C1 segment of cervical spinal cord (tissue), 14 donors: ENCODE results near the gene GTF2H1.
"Not testable (repeated sequence)": the region's sequence is repeated elsewhere in the genome, so short reads cannot be mapped to it uniquely, and the experiment has no call there.

ENCODE experiments used
- DNase-seq, 14 donors: peaks; one replicate each; lab custom pipeline; 2025; lab: John Stamatoyannopoulos, UW

GTF2H1 gene

GRCh38 chr11:18319914-18320313 is 2.5 kb upstream of the GTF2H1 start:
- DNase-seq = no peak

- no peak for DNase-seq
Measured at GRCh38 chr11:18320617-18321016, 1.8 kb upstream of the GTF2H1 start.

- DNase-seq = no peak
Measured at GRCh38 chr11:18321578-18321968, 794 bp upstream of the GTF2H1 start.

- DNase-seq = no peak
Measured at GRCh38 chr11:18322818-18323570, 627 bp downstream of the GTF2H1 start.

GRCh38 chr11:18323881-18324280 is 1.5 kb downstream of the GTF2H1 start:
- not testable (repeated sequence) for DNase-seq

- DNase-seq = no peak
Measured at GRCh38 chr11:18324381-18324780, 2.0 kb downstream of the GTF2H1 start.

GRCh38 chr11:18329196-18329870 is 7.0 kb downstream of the GTF2H1 start:
- no peak for DNase-seq

- DNase-seq = no peak
Measured at GRCh38 chr11:18330921-18331320, 8.6 kb downstream of the GTF2H1 start.

GRCh38 chr11:18332302-18332701 is 9.9 kb downstream of the GTF2H1 start:
- DNase-seq = no peak

GRCh38 chr11:18332891-18333290 is 10.5 kb downstream of the GTF2H1 start:
- no peak for DNase-seq

- DNase-seq = no peak
Measured at GRCh38 chr11:18347471-18348125, 25.2 kb downstream of the GTF2H1 start.

GRCh38 chr11:18352581-18352980 is 30.2 kb downstream of the GTF2H1 start:
- DNase-seq = no peak

GRCh38 chr11:18358646-18359045 is 36.3 kb downstream of the GTF2H1 start:
- DNase-seq = no peak

- no peak for DNase-seq
Measured at GRCh38 chr11:18361154-18361553, 38.8 kb downstream of the GTF2H1 start.

GRCh38 chr11:18364495-18365073 is 42.2 kb downstream of the GTF2H1 start:
- no peak for DNase-seq

GRCh38 chr11:18365741-18366140 is 43.4 kb downstream of the GTF2H1 start:
- DNase-seq = no peak

GRCh38 chr11:18366286-18366685 is 43.9 kb downstream of the GTF2H1 start:
- no peak for DNase-seq

GRCh38 chr11:18367431-18367830 is 45.1 kb downstream of the GTF2H1 start:
- DNase-seq = no peak

- DNase-seq = no peak
Measured at GRCh38 chr11:18368221-18368620, 45.9 kb downstream of the GTF2H1 start.

- no peak for DNase-seq
Measured at GRCh38 chr11:18369398-18369797, 47.0 kb downstream of the GTF2H1 start.

GRCh38 chr11:18371279-18371678 is 48.9 kb downstream of the GTF2H1 start:
- no peak for DNase-seq

GRCh38 chr11:18372201-18372600 is 49.8 kb downstream of the GTF2H1 start:
- no peak for DNase-seq
